Measurements from ENCODE around the gene MTFMT.

DNA sequence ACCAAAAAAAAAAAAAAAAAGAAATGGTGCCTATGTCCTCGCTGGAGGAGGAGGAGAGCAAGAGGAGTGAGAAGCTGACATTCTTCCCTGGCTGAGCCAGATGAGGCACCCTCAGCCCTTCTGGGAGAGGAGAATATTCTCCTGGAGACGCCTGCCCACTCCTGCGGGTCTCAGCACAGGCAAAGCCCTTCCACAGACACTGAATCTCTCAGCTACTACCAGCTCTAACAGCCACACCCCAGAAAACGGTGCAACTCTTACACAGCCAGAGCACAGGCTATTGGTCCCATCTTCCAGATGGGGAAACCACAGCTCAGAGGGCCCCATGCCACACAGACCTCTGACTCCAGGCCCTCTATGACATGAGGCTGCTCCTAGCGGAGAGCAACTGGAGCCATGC lies 32.6 kb upstream of the MTFMT start:
- TF ChIP-seq POLR2A (IDR thresholded peaks at IDR 0.05) (no peak), EP300 (IDR thresholded peaks at IDR 0.05) (no peak)
- TF ChIP-seq, protein P1, sequence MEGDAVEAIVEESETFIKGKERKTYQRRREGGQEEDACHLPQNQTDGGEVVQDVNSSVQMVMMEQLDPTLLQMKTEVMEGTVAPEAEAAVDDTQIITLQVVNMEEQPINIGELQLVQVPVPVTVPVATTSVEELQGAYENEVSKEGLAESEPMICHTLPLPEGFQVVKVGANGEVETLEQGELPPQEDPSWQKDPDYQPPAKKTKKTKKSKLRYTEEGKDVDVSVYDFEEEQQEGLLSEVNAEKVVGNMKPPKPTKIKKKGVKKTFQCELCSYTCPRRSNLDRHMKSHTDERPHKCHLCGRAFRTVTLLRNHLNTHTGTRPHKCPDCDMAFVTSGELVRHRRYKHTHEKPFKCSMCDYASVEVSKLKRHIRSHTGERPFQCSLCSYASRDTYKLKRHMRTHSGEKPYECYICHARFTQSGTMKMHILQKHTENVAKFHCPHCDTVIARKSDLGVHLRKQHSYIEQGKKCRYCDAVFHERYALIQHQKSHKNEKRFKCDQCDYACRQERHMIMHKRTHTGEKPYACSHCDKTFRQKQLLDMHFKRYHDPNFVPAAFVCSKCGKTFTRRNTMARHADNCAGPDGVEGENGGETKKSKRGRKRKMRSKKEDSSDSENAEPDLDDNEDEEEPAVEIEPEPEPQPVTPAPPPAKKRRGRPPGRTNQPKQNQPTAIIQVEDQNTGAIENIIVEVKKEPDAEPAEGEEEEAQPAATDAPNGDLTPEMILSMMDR (IDR thresholded peaks at IDR 0.05): no peak
